GM12865 (cell line): ENCODE results near the gene KDM3B.

ENCODE experiments used
- DNase-seq: peaks from one replicate; pipeline ENCODE4 v3.0.0; 2010; ENCODE audit warnings: low read depth
- H3K4me3 ChIP-seq: 2 replicates; pipeline ENCODE4 v1.5.1; 2011; ENCODE audit warnings: mild to moderate bottlenecking, low read depth, low read length, control low read depth
- TF ChIP-seq, protein P1 (sequence below): IDR thresholded peaks from 2 replicates; pipeline ENCODE4 v1.5.1; 2011; ENCODE audit warnings: low read length, control low read depth, low read depth, inconsistent platforms; ENCODE audit not compliant: insufficient read depth; ENCODE audit errors: missing control alignments

The KDM3B gene

DNA sequence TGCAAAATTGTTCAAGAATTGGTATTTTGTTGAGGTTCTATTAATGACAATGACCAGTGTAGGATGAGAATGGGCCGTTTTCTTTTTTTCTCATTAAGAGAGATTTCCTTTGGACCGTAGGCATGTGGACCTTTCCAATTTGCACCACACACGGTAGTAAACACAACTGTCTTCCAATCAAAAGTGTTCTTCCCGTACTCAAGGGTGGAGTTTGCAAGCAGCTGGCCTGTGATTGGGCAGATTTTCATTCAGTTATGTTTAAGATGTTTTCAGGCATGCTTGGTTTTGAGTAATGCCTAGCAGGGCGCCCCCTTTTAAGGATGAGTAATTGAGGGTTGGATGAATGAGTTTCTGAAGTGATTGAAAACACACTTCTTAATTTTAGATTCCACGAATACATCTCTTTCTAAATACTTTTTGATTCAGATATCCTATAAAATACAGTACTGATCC is 2.5 kb downstream of the KDM3B start:
- DNase-seq = peak; percentile 81
- TF ChIP-seq, protein P1, sequence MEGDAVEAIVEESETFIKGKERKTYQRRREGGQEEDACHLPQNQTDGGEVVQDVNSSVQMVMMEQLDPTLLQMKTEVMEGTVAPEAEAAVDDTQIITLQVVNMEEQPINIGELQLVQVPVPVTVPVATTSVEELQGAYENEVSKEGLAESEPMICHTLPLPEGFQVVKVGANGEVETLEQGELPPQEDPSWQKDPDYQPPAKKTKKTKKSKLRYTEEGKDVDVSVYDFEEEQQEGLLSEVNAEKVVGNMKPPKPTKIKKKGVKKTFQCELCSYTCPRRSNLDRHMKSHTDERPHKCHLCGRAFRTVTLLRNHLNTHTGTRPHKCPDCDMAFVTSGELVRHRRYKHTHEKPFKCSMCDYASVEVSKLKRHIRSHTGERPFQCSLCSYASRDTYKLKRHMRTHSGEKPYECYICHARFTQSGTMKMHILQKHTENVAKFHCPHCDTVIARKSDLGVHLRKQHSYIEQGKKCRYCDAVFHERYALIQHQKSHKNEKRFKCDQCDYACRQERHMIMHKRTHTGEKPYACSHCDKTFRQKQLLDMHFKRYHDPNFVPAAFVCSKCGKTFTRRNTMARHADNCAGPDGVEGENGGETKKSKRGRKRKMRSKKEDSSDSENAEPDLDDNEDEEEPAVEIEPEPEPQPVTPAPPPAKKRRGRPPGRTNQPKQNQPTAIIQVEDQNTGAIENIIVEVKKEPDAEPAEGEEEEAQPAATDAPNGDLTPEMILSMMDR = no peak
- peak overlapping the region; percentile 64 for H3K4me3 ChIP-seq

DNA sequence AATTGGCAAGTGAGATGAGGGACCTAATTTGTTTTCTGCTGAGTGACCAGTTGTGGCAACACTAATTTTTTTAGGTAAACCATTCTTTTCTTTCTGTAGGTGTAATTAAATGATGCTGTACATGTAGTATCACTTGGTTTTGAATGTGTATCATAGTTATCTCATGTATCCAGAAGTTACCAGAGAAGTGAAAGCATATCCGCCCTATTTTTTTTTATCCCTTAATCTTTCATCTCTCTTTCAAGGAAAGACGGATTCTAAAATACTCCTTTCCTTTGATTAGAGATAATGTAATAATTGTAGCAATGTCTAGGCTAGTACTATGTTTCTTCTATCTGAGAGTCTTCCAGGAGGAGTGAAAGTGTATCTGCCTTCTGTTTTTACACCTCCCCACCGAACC is 7.1 kb downstream of the KDM3B start:
- DNase-seq = no peak
- TF ChIP-seq, protein P1 = no peak
- H3K4me3 ChIP-seq = no peak overlapping the region

DNA sequence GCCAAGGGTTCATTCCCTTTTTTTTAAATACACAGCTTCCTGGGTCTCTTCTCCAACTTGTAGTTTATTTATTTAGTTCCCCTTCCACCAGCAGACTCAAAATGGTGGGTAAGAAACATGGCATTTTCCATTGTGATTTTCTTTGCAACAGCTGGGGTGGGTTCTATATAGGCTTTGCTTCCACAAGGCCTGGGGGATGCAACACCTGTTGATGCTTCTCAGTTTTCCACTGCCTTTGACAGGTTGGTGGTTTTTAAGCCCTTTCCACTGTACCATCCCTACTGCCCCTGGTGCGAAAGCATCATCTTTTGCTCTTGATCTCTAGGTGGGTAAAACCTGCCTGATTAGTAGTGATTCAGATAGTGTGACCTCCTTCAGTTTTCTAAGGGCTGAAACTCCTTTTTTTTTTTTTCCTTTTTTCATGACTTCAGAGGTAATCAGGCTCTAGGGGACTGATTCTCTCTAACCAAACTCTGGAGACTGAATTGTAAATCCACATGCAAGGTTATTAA is 8.5 kb downstream of the KDM3B start:
- TF ChIP-seq, protein P1 = no peak
- DNase-seq = no peak
- H3K4me3 ChIP-seq = no peak overlapping the region

DNA sequence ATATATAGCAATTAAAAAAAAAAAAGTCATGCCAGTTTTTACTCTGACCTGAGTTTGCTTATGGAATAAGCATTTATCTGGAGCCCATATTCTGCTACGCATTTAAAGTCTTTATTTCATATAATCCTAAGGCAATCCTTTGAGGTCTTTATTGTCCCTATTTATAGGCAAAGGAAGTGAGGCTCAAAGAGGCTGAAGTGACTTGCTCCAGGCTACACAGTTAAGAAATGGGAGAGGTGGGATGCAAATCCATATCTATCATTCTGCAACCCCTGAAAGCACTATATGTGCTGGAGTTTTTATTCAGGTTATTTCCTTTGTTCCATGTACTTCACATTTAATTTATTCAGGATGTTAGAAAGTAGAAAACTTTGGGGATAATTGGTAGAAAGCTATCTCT is 12.1 kb downstream of the KDM3B start:
- TF ChIP-seq, protein P1 = no peak
- H3K4me3 ChIP-seq = no peak overlapping the region
- DNase-seq = no peak

DNA sequence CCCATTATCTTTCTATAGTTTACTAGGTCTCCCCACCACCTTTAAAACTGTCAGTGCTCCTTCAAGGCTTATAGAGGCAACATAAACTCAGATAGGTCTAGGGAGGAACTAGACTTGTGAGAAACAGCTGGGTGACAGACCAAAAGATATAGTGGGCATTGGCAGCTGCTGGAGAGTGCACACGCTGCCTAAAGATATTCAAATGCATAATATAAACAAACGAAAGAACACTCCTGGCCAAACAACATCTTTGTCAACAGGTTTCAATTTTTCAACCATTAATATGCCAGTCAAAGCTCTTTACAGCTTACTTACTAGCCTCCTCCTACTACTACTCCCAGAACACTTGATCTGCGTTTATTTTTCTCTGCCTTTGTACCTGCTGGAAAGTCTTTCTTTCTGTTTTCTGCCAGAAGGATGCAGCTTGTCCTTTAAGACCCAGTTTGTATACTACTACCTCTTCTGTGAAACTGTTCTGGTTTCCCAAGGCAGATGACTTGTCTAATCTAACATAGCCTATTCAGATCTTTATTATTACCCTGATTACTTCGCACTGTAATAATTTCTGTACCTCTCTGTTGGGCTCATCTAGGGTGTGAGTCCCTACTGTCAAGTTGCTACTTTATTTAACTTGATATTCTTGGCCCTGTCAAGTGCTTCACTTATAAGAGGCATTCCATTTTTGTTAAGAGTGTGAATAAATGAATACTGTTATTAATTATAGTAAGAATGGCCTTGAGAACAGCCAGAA is 14.3 kb downstream of the KDM3B start:
- no peak overlapping the region for H3K4me3 ChIP-seq
- DNase-seq = no peak
- TF ChIP-seq, protein P1 = no peak

DNA sequence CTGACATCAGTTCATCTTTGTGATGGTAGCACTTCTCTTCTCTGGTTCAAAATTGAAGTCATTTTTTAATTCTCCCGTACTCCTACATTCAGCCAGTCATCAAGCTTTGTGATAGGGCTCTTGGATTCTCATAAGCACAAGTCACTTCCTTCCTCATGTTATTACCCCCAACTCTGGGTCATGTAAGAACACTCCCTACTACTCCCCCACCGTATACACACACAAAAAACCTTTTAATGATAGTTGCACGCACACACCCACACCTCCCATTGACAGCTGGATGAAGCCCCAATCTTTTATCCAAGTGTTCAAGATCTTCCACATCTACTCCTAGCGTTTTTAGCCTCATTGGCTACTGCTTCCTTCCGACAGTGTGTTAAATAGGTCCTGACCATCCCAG is 16.8 kb downstream of the KDM3B start:
- TF ChIP-seq, protein P1 = no peak
- no peak for DNase-seq
- H3K4me3 ChIP-seq = no peak overlapping the region

DNA sequence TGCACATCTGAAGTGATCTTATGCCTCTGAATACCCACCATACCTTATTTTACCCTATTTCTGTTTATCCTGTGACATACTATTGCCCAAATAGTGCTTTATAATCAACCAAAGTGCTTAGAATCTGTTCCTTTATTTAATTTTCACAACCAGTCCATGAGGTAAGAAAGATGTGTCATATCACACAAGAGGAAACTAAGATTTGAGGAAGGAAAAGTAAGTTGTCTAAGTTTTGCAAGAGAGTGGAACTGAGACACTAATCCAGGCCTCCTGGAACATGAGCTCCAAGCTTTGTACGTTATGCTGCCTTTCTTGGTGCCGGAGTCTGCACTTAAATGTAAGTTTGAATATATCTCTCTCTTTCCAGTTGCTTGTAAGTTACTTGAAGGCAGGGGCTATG is 17.2 kb downstream of the KDM3B start:
- DNase-seq = no peak
- no peak overlapping the region for H3K4me3 ChIP-seq
- TF ChIP-seq, protein P1 = no peak
